Measurements from ENCODE around the gene TAAR9. TPM values are rescaled to one million over a fixed set of nuclear protein-coding genes. Genes with fewer than 3 reads are reported as not detected.
"Not testable (repeated sequence)": the region's sequence is repeated elsewhere in the genome, so short reads cannot be mapped to it uniquely, and the experiment has no call there.

Gene TAAR9
- total RNA-seq, 4 donors from 2014 or later = not detected

- H3K4me1 ChIP-seq = peaks cover 0 to 3% (median 0%) of the 10 kb centered on the region in 4 donors
- 49 to 59% methylated on average over 4 of the region's 4 CpGs for WGBS, 2 donors
- no peak for DNase-seq (ENCODE audit: low spot score in 2 of 2)
- TF ChIP-seq POLR2A (IDR thresholded peaks at IDR 0.05) = no peak
- TF ChIP-seq, protein P1, sequence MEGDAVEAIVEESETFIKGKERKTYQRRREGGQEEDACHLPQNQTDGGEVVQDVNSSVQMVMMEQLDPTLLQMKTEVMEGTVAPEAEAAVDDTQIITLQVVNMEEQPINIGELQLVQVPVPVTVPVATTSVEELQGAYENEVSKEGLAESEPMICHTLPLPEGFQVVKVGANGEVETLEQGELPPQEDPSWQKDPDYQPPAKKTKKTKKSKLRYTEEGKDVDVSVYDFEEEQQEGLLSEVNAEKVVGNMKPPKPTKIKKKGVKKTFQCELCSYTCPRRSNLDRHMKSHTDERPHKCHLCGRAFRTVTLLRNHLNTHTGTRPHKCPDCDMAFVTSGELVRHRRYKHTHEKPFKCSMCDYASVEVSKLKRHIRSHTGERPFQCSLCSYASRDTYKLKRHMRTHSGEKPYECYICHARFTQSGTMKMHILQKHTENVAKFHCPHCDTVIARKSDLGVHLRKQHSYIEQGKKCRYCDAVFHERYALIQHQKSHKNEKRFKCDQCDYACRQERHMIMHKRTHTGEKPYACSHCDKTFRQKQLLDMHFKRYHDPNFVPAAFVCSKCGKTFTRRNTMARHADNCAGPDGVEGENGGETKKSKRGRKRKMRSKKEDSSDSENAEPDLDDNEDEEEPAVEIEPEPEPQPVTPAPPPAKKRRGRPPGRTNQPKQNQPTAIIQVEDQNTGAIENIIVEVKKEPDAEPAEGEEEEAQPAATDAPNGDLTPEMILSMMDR (IDR thresholded peaks at IDR 0.05) = no peak
- no peaks in the 10 kb centered on the region for H3K9me3 ChIP-seq
- H3K27me3 ChIP-seq = no peaks in the 10 kb centered on the region
- H3K4me3 ChIP-seq = no peak overlapping the region
- no peaks in the 10 kb centered on the region for H3K36me3 ChIP-seq
- H3K27ac ChIP-seq = peak overlapping the region in 1 of 4 donors; percentile 29
These were observed 12.2 kb upstream of the TAAR9 start for GRCh38 chr6:132525866-132526265.

GRCh38 chr6:132526461-132526860 is 11.6 kb upstream of the TAAR9 start:
- Histone ChIP-seq H3K4me1 (peaks cover 0 to 3% (median 0%) of the 10 kb centered on the region in 4 donors), H3K27me3 (no peaks in the 10 kb centered on the region), H3K9me3 (no peaks in the 10 kb centered on the region), H3K36me3 (no peaks in the 10 kb centered on the region), H3K4me3 (no peak overlapping the region), H3K27ac (no peak overlapping the region)
- TF ChIP-seq POLR2A (IDR thresholded peaks at IDR 0.05) = no peak
- TF ChIP-seq EP300 (IDR thresholded peaks at IDR 0.05) = no peak
- TF ChIP-seq, protein P1 (IDR thresholded peaks at IDR 0.05) = no peak
- 60% methylated on average over 2 of the region's 2 CpGs for WGBS, 2 donors
- no peak for DNase-seq (ENCODE audit: low spot score in 2 of 2)

- 61 to 68% methylated on average over 6 of the region's 6 CpGs for WGBS, 2 donors
- H3K36me3 ChIP-seq = no peaks in the 10 kb centered on the region
- H3K4me1 ChIP-seq = peaks cover 0 to 3% (median 0%) of the 10 kb centered on the region in 4 donors
- H3K27ac ChIP-seq = no peak overlapping the region
- no peaks in the 10 kb centered on the region for H3K27me3 ChIP-seq
- no peak for DNase-seq (ENCODE audit: low spot score in 2 of 2)
- TF ChIP-seq POLR2A (IDR thresholded peaks at IDR 0.05) (no peak), EP300 (IDR thresholded peaks at IDR 0.05) (no peak)
- TF ChIP-seq, protein P1 (IDR thresholded peaks at IDR 0.05) = no peak
- H3K9me3 ChIP-seq = no peaks in the 10 kb centered on the region
- H3K4me3 ChIP-seq = no peak overlapping the region
These were observed 10.3 kb upstream of the TAAR9 start for GRCh38 chr6:132527791-132528190.

DNA sequence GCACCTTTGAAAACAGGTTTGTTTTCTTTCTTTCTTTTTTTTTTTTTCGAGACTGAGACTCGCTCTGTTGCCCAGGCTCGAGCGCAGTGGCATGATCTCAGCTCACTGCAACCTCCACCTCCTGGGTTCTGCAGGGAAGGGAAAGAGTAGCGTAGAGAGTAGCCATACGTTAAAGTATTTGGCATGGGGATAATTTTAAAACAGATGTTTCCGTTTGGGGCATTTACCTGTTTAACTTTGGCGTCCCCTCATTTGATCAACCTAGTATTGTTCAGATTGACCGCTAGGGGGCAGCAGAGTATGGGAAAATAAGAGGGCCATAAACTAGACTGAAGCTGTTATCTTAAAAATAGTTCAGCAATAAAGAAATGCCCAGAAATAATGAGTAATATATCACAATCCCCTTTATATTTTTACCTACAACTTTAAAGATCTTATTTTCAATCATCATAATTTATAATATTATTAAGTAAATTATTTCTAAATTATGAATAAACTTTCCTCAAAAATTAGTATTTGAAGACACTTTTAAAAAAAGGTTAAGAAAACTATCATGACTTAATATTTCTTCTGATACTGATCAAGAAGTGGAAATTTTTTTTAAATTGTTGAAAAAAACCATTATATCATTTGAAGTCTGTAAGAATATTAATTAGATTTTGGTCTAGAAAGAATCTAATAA is 7.6 kb upstream of the TAAR9 start:
- no peaks in the 10 kb centered on the region for H3K27me3 ChIP-seq
- H3K4me1 ChIP-seq = peaks cover 0 to 3% (median 0%) of the 10 kb centered on the region in 4 donors
- no peak overlapping the region for H3K27ac ChIP-seq
- H3K36me3 ChIP-seq = no peaks in the 10 kb centered on the region
- no peaks in the 10 kb centered on the region for H3K9me3 ChIP-seq
- peak in 1 of 2 donors; percentile 59 for DNase-seq (ENCODE audit: low spot score in 2 of 2)
- WGBS, 2 donors = 20 to 22% methylated on average over 9 of the region's 9 CpGs
- TF ChIP-seq EP300 (IDR thresholded peaks at IDR 0.05) = no peak
- TF ChIP-seq, protein P1 (IDR thresholded peaks at IDR 0.05) = peak; percentile 65 to 82 (median 75)
- no peak overlapping the region for H3K4me3 ChIP-seq

GRCh38 chr6:132534546-132534945 is 3.5 kb upstream of the TAAR9 start:
- 75 to 89% methylated on average over 2 of the region's 2 CpGs for WGBS, 2 donors
- H3K4me3 ChIP-seq; H3K9me3 ChIP-seq; H3K27me3 ChIP-seq; DNase-seq (ENCODE audit: low spot score in 2 of 2); H3K36me3 ChIP-seq; H3K27ac ChIP-seq; H3K4me1 ChIP-seq: not testable (repeated sequence)
